ENCODE measurements around the gene MAN1A1.
"Not testable (repeated sequence)": the region's sequence is repeated elsewhere in the genome, so short reads cannot be mapped to it uniquely, and the experiment has no call there.

Gene MAN1A1

GRCh38 chr6:119187596-119187995 is 162.0 kb downstream of the MAN1A1 start:
- no peak for DNase-seq

- DNase-seq: no peak
Observed at GRCh38 chr6:119186490-119186889, 163.1 kb downstream of the MAN1A1 start.

DNA sequence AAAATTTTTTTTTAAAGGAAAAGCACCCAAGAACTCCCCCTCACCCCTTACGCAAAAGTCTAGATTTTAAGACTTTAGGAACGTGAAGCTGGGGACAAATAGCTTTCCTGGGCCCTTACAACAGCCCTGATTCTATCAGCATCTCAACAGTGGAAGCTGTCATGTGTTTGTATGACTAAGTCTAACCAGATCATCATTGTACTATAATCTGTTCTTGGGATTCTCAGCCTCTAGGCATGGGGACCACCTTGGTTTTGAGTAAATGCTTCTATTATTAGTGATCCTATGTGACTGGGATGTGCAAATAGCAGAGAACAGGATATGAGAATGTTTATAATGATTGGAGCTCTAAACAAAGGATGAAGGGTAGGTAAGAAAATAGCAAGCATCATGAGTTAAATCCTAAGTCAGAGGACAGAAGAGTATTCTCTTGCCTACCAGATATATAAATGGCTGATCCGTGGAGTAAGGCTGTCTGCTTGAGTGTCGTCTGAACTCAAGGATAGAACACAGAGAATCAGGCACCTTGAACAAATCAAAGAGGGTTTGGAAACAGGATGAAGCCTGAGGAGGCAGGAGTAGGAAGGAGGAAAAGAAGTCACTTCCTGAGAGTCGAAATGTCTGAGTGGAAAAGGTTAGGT is 165.4 kb downstream of the MAN1A1 start:
- DNase-seq: no peak

DNA sequence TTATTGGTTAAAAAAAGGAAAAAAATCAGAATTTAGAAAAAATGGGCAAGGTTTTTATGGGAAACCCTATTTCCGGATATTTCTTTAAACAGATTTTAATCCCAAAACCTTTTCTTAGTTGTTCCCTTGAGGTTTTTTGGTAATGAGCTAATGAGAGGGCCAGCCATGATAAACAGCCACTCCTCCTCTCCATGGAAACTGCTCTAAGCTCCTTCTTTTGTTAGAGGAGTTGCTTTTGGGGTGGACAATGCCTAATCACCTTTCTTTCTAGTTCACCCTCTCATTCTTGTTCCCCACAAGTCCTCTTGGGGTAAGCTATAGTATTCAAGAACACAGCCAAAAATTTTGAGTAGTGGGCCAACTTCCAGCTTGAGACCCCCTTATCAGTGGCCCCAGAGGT is 166.1 kb downstream of the MAN1A1 start:
- DNase-seq: no peak

- DNase-seq: no peak
Observed at GRCh38 chr6:119182875-119183274, 166.7 kb downstream of the MAN1A1 start.

DNA sequence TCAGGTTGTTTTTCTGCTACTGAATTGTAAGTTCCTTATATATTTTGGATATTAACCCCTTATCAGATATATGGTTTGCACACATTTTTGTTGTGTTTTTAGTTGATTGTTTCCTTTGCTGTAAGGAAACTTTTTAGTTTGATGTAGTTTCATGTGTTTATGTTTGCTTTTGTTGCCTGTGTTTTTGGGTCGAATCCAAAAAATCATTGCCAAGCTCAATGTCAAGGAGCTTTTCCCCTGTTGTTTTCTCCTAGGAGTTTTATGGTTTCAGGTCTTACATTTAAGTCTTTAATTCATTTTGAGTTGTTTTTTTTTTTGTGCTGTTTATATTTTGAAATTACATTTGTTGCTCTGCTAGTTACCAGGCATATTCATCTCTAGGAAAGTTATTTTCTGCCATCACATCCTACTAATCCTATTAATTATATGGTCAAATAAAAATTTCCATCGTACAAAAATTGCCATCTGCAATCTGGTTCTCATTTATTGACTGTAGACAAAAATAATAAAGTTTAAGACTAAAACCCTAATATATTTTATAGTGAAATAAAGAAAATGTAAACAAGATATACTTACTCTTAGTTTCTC is 167.3 kb downstream of the MAN1A1 start:
- DNase-seq: no peak

GRCh38 chr6:119181046-119181445 is 168.5 kb downstream of the MAN1A1 start:
- DNase-seq: no peak

GRCh38 chr6:119179842-119180241 is 169.7 kb downstream of the MAN1A1 start:
- no peak for DNase-seq

DNA sequence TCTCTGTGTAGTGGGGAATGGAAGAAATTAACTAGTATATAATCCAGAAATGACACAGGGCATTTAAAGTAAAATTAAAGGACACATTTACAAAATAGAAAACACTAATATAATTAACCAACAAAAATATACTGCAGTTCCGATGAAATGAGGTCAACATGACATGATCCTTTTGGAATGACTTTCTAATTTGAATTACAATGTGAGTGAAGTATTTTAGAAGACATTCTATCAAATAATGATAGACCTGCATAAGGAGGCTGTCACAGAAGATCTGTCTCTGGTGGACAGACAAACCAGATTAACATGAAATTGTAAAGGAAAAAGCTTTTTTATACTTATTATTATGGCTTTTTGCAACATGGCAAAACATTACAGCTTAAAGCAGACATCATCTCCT is 170.5 kb downstream of the MAN1A1 start:
- no peak for DNase-seq

- no peak for DNase-seq
Observed at GRCh38 chr6:119176445-119176844, 173.1 kb downstream of the MAN1A1 start.

GRCh38 chr6:119174879-119175817 is 174.4 kb downstream of the MAN1A1 start:
- no peak for DNase-seq

DNA sequence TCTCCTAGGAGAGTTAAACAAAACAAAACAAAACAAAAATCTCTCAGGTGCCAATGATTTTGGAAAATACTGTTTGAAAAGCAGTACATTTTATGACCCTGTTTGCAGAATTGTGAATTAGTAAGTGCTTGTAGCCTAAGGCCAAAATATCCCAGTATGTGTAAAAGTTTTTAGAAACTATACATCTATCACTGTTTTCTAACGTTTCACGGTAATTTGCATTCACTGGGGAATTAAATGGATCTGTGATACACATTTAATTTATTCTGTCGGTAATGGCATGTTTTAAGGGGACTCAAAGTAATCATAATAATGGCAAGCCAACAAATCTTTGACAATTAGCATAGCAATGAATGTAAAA is 175.5 kb downstream of the MAN1A1 start:
- DNase-seq: no peak

- no peak for DNase-seq
Observed at GRCh38 chr6:119173249-119174084, 176.1 kb downstream of the MAN1A1 start.

- DNase-seq: no peak
Observed at GRCh38 chr6:119172824-119173223, 176.7 kb downstream of the MAN1A1 start.

GRCh38 chr6:119171864-119172588 is 177.5 kb downstream of the MAN1A1 start:
- no peak for DNase-seq

- DNase-seq: no peak
Observed at GRCh38 chr6:119171088-119171841, 178.3 kb downstream of the MAN1A1 start.

DNA sequence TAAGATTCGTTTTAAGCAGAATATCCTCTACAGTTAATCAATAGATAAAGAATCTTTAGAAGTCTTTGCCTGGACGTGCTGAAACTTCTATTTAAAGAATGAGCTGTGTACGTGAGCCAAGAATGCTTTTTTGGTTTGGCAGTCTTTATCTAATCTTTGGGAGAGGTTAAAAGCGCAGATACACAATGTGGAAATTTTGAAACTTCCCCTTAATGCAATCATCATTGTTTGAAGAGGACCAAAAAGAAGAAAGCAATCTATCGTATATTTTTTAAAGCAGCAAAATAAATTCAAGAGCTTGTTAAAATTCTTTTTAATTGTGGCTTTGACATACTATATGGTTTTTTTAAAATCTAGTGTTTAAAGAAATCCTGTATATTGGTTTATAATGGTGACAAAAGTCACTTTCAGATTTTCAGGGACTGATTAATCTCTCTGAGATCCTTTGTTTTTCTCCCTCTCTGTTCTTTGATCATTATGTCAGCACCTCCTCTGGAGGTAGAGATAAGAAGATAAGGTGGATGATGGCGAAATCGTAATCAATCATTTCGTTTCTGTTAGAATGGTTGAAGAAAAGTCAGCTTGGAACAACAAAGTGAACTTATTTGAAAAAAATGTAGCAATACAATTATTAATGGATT is 179.0 kb downstream of the MAN1A1 start:
- DNase-seq: no peak

- DNase-seq: no peak
Observed at GRCh38 chr6:119170103-119170446, 179.5 kb downstream of the MAN1A1 start.

- DNase-seq: not testable (repeated sequence)
Observed at GRCh38 chr6:119169355-119169754, 180.2 kb downstream of the MAN1A1 start.

- no peak for DNase-seq
Observed at GRCh38 chr6:119166024-119166784, 183.4 kb downstream of the MAN1A1 start.
